HCT116 (cell line): Measurements from ENCODE around the gene GRIN2D.

ENCODE experiments used
- EZH2 ChIP-seq: fragments of 200-600 bp; sonication (generic); IDR thresholded peaks from 2 replicates; pipeline ENCODE4 v1.6.1; 2017; ENCODE audit warnings: antibody characterized with exemption, mixed run types
- TF ChIP-seq, protein P1 (sequence below), 3 experiments: fragments of 200-600 bp in 1 of 3; sonication (generic) in 1 of 3; IDR thresholded peaks in 2 of 3; conservative IDR thresholded peaks in 1 of 3; 2 replicates each; pipeline ENCODE4 v1.5.1; 2012 to 2017; ENCODE audit warnings: low read depth in 2 of 3, low read length in 2 of 3, antibody characterized with exemption in 1 of 3, borderline replicate concordance in 1 of 3, control low read depth in 1 of 3, mild to moderate bottlenecking in 1 of 3, mixed read lengths in 1 of 3, mixed run types in 1 of 3, moderate library complexity in 1 of 3; ENCODE audit not compliant: insufficient read depth in 1 of 3

- TF ChIP-seq, protein P1, sequence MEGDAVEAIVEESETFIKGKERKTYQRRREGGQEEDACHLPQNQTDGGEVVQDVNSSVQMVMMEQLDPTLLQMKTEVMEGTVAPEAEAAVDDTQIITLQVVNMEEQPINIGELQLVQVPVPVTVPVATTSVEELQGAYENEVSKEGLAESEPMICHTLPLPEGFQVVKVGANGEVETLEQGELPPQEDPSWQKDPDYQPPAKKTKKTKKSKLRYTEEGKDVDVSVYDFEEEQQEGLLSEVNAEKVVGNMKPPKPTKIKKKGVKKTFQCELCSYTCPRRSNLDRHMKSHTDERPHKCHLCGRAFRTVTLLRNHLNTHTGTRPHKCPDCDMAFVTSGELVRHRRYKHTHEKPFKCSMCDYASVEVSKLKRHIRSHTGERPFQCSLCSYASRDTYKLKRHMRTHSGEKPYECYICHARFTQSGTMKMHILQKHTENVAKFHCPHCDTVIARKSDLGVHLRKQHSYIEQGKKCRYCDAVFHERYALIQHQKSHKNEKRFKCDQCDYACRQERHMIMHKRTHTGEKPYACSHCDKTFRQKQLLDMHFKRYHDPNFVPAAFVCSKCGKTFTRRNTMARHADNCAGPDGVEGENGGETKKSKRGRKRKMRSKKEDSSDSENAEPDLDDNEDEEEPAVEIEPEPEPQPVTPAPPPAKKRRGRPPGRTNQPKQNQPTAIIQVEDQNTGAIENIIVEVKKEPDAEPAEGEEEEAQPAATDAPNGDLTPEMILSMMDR (IDR thresholded peaks at IDR 0.05 in 2 of 3, conservative IDR thresholded peaks at IDR 0.05 in 1 of 3; ENCODE audit: borderline replicate concordance in 1 of 3, insufficient read depth in 1 of 3, low read depth in 2 of 3, low read length in 2 of 3), result no peak
- no peak for TF ChIP-seq EZH2
These were observed 31.3 kb downstream of the GRIN2D start for GRCh38 chr19:48424694-48425219.
